ENCODE measurements around the gene GSAP. TPM values are rescaled to one million over a fixed set of nuclear protein-coding genes. Genes with fewer than 3 reads are reported as not detected.

Gene GSAP
- polyA plus RNA-seq, 3 donors, result 19.1 to 105 (median 35.6) TPM

DNA sequence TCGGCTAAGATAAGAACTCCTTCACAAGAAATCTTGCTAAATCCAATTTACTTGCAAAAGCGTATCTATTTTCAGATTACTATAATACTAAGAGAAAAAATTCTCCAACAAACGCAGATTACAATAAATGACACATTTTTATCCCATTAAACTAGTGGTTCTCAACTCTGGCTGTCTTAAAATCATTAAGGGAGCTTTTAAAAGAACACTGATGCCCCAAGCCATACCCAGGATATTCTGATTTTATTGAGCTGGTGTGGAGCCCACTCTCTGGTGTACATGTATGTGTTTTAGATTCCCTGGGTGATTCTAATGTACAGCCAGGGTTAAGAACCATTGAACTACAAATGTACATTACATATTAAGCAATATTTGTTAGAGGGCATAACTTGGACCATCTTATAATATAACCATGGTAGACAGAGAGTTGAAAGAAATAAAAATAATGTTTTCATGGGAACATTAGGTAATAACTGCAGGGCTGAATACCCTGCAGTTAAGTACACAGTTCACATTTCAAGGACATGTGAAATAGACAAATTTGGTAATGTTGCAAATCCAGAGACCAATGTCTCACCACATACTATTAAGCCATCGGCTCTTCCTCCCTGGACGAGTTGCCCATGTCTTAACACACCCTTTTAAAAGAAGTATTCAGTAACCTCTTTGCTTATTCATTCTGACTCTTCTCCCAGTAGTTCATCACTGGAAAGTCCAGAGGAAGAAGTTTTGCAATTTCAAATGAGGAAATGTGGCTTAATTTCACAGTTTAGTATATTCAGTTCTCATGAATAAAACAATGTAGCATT, 6.2 kb downstream of the GSAP start:
- intact Hi-C loops (cut with micrococcal nuclease), result loop anchor here (5.0 to 10.0 kb wide), 4 partner anchors 52 to 165 kb away; partner anchors contain the start of gene PTPN12 (in 1 of the 2)
- H3K4me1 ChIP-seq (ENCODE audit: control insufficient read depth in 1 of 2, insufficient read depth in 2 of 2, low read length in 2 of 2), result peaks cover 68 to 79% of the 10 kb centered on the region in 2 donors
- H3K27ac ChIP-seq (ENCODE audit: low read depth in 1 of 2, low read length in 2 of 2), result peak overlapping the region; percentile 75 to 99
- Mint-ChIP-seq H3K4me1 (peaks cover 72% of the 10 kb centered on the region), H3K9me3 (peaks cover 0 to 2% (median 0%) of the 10 kb centered on the region in 7 donors), H3K27me3 (ENCODE audit: low read depth in 3 of 3) (no peaks in the 10 kb centered on the region), H3K4me3 (peak overlapping the region in 1 of 2 donors; percentile 39), H3K36me3 (peaks cover 4 to 8% of the 10 kb centered on the region in 2 donors), H3K27ac (peak overlapping the region; percentile 96 to 99 (median 98))
- no peaks in the 10 kb centered on the region for H3K27me3 ChIP-seq (ENCODE audit: control insufficient read depth in 2 of 2, insufficient read depth in 2 of 2, low read length in 2 of 2)
- H3K36me3 ChIP-seq (replicated peaks in 1 of 2; ENCODE audit: control insufficient read depth in 1 of 2, insufficient read depth in 2 of 2, low read length in 2 of 2), result peaks cover 0 to 2% of the 10 kb centered on the region in 2 donors
- peak; percentile 91 to 99 (median 98) for DNase-seq
- H3K9ac ChIP-seq (ENCODE audit: insufficient read depth, low read length, poor library complexity, severe bottlenecking), result peak overlapping the region; percentile 60
- peaks cover 84% of the 10 kb centered on the region for H3K79me2 ChIP-seq (ENCODE audit: insufficient read depth, low read length)
- peak overlapping the region; percentile 58 for H3K4me2 ChIP-seq (replicated peaks; ENCODE audit: extremely low read depth, low read length, poor library complexity, severe bottlenecking)
- no peak overlapping the region for H2AFZ ChIP-seq (ENCODE audit: insufficient read depth, low read depth, low read length, poor library complexity, severe bottlenecking)
- 0% methylated on average over 2 of the region's 5 CpGs for WGBS (ENCODE audit: insufficient coverage)
- no peaks in the 10 kb centered on the region for H3K9me3 ChIP-seq (replicated peaks in 1 of 2; ENCODE audit: control insufficient read depth in 1 of 2, insufficient read depth in 1 of 2, low read length in 2 of 2)
- H3K4me3 ChIP-seq (replicated peaks in 1 of 3; ENCODE audit: low read depth in 2 of 3, low read length in 3 of 3), result peak overlapping the region in 1 of 3 experiments; percentile 54
- TF ChIP-seq, protein P1, sequence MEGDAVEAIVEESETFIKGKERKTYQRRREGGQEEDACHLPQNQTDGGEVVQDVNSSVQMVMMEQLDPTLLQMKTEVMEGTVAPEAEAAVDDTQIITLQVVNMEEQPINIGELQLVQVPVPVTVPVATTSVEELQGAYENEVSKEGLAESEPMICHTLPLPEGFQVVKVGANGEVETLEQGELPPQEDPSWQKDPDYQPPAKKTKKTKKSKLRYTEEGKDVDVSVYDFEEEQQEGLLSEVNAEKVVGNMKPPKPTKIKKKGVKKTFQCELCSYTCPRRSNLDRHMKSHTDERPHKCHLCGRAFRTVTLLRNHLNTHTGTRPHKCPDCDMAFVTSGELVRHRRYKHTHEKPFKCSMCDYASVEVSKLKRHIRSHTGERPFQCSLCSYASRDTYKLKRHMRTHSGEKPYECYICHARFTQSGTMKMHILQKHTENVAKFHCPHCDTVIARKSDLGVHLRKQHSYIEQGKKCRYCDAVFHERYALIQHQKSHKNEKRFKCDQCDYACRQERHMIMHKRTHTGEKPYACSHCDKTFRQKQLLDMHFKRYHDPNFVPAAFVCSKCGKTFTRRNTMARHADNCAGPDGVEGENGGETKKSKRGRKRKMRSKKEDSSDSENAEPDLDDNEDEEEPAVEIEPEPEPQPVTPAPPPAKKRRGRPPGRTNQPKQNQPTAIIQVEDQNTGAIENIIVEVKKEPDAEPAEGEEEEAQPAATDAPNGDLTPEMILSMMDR (IDR thresholded peaks at IDR 0.05), result no peak
- H4K20me1 ChIP-seq (ENCODE audit: insufficient read depth, low read length), result no peaks in the 10 kb centered on the region

DNA sequence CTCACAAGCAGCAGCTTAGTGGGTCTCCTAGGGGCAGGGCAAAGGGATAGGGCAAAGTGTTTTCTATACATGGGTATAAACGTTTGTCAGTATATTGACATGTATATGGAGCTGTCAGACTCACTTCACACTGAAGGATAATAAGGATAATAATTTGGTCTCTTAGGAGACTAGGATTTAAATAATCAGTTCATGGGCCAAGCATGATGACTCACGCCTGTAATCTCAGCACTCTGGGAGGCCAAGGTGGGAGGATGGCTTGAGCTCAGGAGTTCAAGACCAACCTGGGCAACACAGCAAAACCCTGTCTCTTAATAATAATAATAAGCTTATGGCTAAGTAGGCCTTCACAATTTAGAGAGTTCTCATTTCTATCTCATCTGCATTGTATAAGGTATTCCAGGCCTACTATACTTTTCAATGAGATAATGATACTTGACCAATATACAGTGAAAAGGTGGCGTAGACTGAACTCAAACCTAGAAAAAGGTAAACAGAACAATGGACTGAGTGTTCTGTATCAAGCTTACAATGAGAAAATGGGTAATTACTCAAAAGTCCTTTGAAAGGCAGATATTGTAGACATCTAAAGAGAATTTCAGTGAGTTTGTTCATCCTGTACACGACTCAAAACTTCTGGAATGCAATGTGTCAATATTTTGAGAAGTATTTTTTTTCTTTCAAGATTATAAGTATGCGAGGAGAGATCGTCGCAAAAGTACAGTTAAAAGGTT, 7.0 kb downstream of the GSAP start:
- H3K27ac Mint-ChIP-seq, result peak overlapping the region; percentile 90 to 99 (median 97)
- H3K4me3 ChIP-seq (replicated peaks in 1 of 3; ENCODE audit: low read depth in 2 of 3, low read length in 3 of 3), result peak overlapping the region in 1 of 3 experiments; percentile 49

More for the DNA sequence above, 7.0 kb downstream of the GSAP start:
- DNase-seq, result peak in 1 of 3 donors; percentile 43
- intact Hi-C loops (cut with micrococcal nuclease), result loop anchor here in 1 of 2 donors (10.0 kb wide), 1 partner anchor 56 kb away; no protein-coding TSS in a partner anchor
- Histone ChIP-seq H4K20me1 (ENCODE audit: insufficient read depth, low read length) (no peaks in the 10 kb centered on the region), H3K27ac (ENCODE audit: low read depth in 1 of 2, low read length in 2 of 2) (peak overlapping the region; percentile 75 to 99), H2AFZ (ENCODE audit: insufficient read depth, low read depth, low read length, poor library complexity, severe bottlenecking) (no peak overlapping the region), H3K4me1 (ENCODE audit: control insufficient read depth in 1 of 2, insufficient read depth in 2 of 2, low read length in 2 of 2) (peaks cover 61 to 79% of the 10 kb centered on the region in 2 donors), H3K4me2 (replicated peaks; ENCODE audit: extremely low read depth, low read length, poor library complexity, severe bottlenecking) (peak overlapping the region; percentile 58), H3K79me2 (ENCODE audit: insufficient read depth, low read length) (peaks cover 76% of the 10 kb centered on the region), H3K27me3 (ENCODE audit: control insufficient read depth in 2 of 2, insufficient read depth in 2 of 2, low read length in 2 of 2) (no peaks in the 10 kb centered on the region), H3K9me3 (replicated peaks in 1 of 2; ENCODE audit: control insufficient read depth in 1 of 2, insufficient read depth in 1 of 2, low read length in 2 of 2) (no peaks in the 10 kb centered on the region), H3K9ac (ENCODE audit: insufficient read depth, low read length, poor library complexity, severe bottlenecking) (peak overlapping the region; percentile 60), H3K36me3 (replicated peaks in 1 of 2; ENCODE audit: control insufficient read depth in 1 of 2, insufficient read depth in 2 of 2, low read length in 2 of 2) (peaks cover under 1 to 7% of the 10 kb centered on the region in 2 donors)
- no CpG with 5 or more reads among the region's 7 CpGs for WGBS (ENCODE audit: insufficient coverage)
- no peaks in the 10 kb centered on the region for H3K27me3 Mint-ChIP-seq (ENCODE audit: low read depth in 3 of 3)
- peaks cover 6 to 13% of the 10 kb centered on the region in 2 donors for H3K36me3 Mint-ChIP-seq
- H3K4me1 Mint-ChIP-seq, result peaks cover 68% of the 10 kb centered on the region
- no peak overlapping the region for H3K4me3 Mint-ChIP-seq
- TF ChIP-seq, protein P1 (IDR thresholded peaks at IDR 0.05), result no peak
- peaks cover 0 to 2% (median 0%) of the 10 kb centered on the region in 7 donors for H3K9me3 Mint-ChIP-seq

All from CD14-positive monocyte (primary cell).